Fibroblast of gingiva (primary cell): Measurements from ENCODE around the gene COL4A3.
A peak's percentile ranks its signal among the peaks of the same experiment; 100 is the strongest.

Experiments
- DNase-seq: peaks from one replicate; pipeline ENCODE4 v3.0.0-alpha.2; 2011; ENCODE audit warnings: low read depth

The COL4A3 gene

DNA sequence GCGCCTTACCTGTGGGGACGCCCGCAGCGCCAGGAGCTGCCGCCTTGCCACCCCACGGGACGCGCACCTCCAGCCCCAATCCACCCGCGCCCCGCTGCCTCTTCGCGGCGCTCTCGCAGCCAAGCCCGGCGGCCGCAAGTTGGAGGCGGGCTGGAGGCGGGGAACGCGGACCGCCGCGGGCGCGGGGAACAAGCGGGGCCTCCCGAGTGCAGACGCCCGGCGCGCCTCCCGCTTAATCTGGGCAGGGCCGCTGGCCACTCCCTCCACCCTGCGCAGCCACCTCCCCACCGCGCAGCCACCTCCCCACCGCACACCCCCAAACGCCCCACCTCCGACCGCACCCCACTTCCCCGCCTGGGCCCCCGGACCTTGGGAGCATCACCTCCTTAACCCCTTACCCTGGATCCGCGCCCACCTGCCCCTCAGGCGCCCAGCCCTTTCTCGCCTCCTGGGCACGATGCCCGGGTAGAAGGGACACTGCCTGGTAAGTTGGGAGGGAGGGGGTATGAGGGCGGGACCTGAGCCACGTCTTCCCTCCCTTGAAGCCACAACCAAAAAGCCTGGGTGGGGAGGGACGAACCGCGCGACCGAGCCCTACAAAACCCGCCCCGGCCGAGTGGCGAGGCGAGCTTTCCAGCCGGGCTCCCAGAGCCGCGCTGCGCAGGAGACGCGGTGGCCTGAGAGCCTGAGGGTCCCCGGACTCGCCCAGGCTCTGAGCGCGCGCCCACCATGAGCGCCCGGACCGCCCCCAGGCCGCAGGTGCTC lies at the start of gene COL4A3, which contains the start of gene COL4A4:
Gene COL4A3, plus strand, starts transcription at position 627 of the 765 bp plus-strand sequence. Its CDS starts 103 bp downstream, at position 730.
Gene COL4A4, minus strand, starts transcription at position 208 of the 765 bp plus-strand sequence. CDS start 16,722 bp downstream, outside the sequence.
- peak; percentile 14 for DNase-seq

DNA sequence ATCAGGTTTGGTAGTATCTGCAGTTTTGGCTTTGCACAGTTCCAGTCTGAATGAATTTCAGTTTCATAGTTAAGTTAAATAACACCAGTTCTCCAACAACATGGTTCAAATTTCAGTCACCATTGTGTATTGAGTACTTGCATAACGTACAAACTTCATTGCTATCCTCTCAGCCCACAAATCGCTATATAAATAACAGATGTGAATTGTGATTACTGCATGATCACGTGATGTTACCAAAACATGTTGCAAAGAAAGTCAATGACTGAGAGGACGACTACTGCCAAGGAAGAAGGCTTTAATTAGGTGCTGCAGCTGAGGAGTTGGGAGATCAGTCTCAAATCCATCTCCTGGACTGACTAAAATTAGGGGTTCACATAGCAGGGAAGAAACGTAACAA lies 48.7 kb upstream of the COL4A3 start:
- peak; percentile 93 for DNase-seq

DNA sequence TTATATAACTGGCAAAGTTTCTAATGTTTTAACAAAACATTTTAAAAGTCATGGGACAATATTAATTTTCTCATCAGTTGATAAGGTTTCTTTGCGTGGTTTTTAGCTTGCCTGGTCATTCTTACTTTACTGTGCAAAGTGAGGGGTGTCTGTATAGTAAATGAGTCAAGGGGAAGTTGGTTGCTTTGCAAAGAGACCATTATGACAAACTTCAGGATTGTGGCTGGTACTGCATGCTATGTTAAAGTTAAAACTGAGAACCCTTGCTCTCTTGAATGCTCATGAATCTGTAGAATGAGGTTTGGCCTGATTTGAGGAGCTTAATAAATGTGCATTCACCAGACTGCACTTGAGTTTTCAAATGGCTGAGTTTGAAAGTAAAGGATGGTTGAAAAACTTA lies 47.4 kb upstream of the COL4A3 start:
- no peak for DNase-seq

DNA sequence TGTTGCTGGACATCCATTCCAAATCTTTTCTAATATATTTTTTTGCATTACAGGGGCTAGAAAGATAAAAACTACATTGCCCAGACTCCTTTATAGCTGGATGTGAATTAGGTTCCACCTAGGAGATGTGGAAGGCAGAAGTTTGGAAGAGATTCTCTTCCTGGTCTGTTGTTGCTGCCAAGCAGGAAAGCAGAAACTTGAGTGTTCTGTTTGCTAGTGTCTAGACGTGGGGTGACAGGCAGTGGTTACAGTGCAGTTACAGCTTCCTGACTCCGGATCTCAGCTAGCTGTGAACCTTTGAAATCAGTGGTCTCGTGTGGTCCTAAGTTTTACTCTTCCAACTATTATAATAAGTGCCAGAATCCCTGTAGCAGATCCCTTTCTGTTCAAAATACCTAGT lies 46.6 kb upstream of the COL4A3 start:
- no peak for DNase-seq

DNA sequence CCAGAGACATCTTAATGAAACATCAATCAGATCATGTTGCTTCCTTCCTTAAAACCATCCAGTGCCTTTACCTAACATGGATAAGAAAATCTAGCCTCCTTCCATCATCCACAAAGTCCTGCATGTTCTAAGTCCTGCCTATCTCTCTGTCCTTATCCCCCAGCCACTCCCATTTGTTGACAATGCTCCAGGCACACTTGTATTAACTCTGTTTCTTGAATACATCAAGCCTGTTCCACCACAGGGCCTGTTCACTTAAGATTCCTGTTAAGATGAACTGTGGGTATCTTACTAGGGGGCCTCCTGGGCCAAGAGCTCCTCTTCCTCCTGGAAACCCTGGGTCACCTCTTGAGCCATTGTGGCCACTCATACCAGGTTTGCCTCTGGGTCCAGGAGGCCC lies 46.1 kb upstream of the COL4A3 start:
- DNase-seq = no peak

DNA sequence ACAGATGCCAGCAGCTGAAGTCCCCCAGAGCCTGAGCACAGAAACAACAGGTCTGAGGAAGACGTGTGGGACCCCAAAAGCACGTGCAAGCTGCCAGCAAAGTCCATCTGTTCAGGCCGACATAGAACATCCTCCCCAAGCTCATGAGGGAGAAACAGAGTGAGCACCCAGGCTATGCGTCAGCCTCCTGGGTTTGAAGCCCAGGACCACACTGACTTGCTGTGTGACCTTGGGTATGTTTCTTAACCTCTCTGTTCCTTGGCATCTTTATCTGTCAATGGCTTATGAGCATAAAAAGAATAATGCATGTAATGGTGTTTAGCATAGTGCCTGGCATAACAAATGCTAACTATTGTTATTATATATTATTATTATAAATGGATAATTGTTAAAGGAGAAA lies 40.7 kb upstream of the COL4A3 start:
- no peak for DNase-seq

DNA sequence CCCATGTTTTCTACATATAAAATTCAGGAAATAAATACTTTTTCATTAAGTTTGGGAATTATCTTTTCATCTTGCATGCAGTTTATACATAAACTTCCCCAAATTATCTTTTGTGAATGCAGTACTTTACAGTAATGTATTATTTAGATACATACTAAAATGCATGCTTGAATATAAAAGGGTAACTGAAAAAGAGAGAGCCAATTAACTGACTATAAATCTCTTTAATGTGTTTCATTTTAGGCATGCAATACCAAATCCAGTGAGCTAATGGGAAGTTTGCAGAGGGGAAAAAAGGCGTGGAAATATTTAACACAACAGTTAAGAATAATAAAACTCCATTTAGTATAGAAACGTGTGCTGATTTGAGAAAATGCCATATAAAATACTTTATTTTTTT lies 39.6 kb upstream of the COL4A3 start:
- DNase-seq = no peak

DNA sequence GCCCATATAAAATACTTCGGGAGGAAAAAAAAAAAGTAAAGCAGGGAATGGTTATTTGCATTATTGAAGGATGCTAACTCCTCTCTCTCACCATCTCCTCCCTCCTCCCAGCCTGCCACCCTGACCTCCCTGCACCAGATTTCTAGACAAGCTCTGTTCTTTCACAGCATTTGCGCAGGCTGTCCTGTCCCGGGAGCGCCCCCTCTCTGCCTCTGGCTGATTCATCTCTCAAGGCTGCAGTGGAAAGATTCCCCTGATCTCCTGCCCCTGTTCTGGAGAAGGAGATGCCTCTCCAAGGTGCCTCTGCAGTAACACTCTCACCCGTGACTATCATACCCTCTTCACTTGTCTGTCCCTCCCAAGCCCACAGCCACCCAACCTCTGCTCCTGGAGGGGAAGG lies 38.9 kb upstream of the COL4A3 start:
- DNase-seq = no peak

DNA sequence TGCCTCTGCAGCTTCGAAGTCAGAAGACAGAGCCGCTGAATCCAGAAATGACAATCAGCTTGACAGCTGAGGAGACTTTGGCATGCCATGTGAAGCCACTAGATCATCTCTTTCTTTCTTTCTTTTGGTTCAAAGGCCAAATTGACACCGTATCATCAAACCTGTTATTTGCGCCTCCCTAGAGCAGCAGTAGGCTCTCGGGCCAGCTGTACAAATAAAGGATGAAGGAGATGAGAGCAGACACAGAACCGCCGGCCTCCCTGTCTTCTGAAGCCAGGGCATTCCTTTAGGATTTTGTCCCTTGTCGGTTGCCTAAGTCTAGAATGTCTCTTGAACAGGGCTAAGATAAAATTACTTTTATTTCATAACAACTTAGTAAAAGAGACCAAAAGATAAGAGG lies 37.2 kb upstream of the COL4A3 start:
- no peak for DNase-seq

DNA sequence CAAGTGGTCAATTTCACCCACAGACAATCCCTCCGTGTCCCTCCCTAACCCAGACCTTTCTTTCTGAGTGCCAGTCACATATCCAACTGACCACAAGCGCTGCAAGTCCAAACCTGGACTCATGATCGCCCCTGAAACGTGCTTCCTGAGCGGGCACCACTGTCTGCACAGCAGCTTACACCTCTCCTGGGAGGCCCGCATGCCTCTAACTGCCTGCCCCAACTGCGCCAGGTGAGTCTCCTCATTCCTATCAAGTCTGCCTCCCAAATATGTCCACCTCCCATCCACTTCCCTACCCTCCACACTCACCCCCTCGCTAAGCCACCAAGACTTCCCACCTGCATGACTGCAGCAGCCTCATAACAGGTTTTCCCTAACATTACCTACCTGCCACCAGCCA lies 33.8 kb upstream of the COL4A3 start:
- no peak for DNase-seq

DNA sequence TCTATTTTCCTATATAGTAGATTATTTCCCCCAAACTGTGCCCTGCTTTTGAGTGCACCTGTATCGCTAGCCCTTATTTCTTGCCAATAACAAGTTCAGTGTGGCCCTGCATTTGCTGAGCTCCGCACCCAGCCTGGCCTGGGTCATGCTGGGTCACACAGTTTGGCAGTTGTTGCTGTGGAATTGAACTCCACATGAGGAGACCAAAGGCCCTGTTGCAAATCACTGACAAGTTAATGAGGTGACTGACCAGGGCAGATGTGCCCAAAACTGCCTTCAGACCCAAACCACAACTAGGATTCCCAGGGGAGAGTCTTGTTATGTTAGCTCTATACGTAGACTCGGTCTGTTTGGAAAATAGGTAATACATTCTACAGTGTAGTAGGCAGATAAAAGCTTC lies 31.4 kb upstream of the COL4A3 start:
- no peak for DNase-seq

DNA sequence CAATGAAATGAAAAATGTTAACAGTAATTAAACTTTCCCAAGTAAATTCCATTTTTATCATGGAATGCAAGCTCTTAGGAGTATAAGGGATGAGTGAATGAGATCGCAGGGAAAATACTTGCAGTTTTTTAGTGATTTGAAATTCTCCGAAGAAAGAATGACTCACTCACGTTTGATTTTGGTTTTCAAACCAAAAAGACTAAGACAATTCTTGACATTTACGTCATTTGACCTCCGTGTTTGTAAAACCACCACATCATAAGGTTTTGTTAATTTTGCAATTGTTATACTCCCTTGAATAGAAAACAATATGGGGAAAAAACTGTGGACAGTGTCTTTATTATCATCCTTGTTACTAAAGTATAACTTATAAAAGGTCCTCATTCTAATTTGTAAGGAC lies 29.8 kb upstream of the COL4A3 start:
- no peak for DNase-seq

DNA sequence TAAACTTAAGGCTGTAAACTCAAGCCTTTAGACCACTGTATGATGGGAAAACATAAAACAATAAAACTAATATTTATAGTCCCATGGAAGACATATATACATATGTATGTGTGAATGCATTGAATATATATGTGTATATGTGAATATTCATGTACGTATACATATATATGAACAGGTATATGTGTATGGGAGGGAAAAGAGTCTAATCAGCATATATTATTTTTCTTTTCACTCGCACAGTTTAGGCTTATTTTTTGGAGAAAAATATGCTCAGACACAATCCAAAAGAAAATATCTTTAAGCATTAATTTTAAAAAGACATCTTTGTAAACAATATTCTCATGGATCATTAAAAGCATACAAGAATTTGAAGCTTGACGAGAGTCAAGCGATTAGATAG lies 23.1 kb upstream of the COL4A3 start:
- no peak for DNase-seq

DNA sequence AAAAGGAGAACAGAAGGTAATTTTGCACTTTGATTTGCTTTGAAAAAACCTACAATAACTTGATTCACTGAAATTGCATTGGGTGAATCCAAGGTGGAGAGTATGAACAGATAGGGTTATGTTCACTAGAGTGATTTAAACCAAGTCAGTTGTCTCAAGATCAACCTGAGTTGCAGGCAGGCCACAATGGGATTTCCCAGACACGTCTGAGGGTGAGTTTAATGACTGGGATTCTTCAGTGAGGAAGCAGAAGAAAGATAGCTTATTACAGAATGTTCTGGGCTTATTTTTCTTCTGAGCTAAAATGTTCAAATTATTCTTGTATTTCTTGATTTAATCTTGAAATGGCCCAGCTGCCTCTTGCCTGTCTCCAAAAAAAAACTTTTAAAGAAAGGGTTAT lies 20.5 kb upstream of the COL4A3 start:
- DNase-seq = no peak

DNA sequence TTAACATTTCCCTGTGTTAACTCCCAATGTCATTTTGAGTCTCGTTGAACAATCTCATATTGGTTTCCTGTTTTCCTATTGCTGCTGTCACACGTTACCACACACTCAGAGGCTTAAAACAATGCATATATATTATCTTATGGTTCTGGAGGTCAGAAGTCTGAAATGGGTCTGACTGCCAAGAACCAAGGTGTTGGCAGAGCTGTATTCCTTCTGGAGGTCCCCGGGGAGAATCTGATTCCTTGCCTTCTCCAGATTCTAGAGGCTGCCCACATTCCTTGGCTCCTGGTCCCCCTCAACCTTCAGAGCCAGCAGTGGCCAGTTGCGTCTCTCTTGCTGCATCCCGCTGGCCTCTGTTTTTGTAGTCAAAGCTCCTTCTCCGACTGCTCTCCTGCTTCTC lies 18.0 kb upstream of the COL4A3 start:
- DNase-seq = no peak

DNA sequence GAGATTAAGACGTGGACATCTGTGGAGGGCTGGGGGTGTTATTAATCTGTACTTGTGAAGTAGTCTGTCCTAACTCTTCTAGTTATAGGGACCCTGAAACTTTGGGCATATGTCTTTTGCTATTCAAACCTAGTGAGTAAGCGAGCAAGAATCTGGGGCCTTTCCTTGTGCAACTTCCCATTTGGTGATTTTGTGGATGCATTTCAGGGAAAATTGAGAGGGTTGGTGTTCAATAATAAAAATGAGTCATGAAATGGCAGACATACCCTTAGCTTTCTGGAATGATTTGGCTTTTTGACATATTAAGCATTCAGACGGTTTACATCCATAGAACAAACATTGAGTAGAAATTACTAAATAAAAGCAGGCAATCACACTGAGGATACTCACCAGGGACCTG lies 17.4 kb upstream of the COL4A3 start:
- peak; percentile 68 for DNase-seq

DNA sequence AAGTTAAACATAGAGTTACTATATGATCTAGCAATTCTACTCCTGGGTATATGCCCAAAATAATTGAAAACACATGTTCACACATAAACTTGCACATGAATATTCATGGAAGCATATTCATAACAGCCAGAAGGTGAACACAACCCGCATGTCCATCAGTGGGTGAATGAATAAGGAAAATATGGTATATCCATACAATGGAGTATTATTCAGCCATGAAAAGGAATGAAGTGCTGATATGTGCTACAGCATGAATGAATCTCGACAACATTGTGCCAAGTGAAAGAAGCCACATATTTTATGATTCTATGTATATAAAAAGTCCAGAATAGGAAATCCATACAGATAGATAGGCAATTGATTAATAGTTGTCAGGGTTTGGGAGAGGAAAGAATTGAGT lies 16.3 kb upstream of the COL4A3 start:
- DNase-seq = no peak

DNA sequence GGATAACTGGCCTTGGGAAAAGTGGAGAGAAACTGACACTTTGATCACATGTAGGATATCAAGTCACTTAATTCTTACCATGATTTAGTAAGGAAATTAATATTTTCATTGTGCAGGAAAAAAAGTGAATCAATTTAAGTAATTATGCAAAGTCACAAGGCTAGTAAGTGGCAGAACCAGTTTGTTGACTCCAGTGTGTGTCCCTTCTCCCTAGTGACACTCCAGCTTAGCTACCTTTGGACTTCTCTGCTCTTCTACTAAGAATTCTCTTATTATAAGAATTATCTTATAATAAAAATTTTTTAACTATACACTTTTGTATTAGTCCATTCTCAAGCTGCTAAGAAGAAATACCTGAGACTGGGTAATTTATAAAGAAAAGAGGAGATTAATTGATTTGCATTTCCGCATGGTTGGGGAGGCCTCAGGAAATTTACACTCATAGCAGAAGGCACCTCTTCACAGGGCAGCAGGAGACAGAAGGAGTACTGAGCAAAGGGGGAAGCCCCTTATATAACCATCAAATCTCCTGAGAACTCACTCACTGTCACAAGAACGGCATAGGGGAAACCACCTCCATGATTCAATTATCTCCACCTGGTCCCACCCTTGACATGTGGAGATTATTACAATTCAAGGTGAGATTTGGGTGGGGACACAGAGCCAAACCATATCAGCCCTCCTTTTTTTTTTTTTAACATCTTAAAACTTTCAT lies 14.0 kb upstream of the COL4A3 start:
- DNase-seq = no peak

DNA sequence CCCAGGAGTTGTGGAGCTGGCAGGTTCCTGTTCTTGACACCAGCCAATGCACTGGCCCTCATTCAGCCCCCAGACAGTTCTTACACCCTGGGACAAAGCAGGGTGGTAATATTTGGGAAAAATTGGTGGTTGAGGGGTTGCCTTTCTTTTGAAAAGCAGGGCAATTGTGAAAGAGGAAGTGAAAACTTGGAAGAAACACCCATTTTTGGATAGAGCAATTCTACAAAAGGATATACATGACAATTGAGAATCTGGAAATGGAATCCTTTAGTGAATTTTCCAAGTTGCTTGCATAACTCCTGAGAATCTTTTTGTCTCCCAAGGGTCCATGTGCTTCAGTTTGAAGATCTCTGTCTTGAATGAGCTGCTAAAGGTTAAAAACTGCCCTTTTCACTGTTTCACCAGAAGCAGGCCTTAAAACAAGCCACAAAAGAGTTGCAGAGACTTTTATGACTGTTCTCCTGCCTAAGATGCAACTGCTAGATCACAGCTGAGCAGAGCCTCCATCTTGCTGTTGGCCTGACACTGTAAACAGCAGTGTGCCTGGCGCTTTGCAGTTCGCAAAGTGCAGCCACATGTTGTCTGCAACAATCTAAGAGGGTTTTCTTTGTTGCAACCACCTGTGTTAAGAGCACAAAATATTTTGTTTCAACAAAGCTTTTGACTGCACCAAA lies 12.2 kb upstream of the COL4A3 start:
- peak; percentile 67 for DNase-seq

DNA sequence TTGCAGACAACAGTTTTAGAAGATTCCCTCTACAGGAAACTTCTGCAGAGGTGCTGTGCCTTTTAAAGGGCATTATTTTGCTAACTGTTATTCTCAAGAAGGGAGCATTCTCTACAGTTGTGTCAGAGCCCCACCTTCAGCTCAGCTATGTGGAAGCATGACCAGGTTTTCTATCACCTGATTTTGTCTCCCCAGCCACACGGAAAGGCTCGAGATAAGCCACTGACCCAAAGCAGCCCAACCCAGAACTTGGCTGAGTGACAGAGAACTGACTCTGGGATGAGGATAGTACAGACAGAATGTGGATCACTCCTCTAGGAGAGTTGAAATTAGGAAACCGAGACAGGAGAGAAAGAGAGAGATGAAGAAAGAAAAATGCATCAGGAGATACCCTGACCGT lies 11.1 kb upstream of the COL4A3 start:
- no peak for DNase-seq

DNA sequence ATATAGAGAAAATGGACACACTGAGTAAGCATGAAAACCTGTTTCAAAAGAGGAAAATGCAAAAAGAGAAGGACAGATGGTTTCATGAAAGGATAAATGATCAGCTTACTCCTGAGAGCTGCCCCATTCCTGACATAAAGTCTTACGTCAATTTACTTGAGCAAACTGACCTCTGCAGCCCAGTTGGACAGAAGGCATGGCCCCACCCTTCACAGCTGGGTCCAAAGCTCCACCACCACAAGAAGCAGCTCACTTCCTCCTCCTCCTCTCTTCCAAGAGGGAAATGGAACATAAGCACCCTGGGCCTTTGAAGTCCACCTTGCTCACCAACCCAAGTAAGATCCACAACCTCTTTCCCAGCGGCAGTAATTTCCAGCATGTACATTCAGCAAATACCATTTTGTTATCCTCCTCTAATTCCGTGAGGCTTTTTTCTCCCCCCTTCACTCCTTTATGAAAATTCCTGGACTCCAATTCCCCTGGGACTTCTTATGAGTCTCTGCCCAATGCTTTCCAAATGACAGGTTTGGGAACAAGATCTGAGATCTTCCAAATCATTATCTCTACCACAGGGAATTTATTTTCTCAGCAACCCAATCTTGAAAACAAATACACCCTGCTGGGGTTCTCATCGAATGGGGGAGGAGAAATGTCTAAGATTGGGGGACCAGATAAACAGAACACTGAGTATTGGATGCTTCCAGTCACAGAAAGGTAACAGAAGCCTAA lies 10.5 kb upstream of the COL4A3 start:
- DNase-seq = peak; percentile 15
